ENCODE data around the gene DCTD. TPM values are rescaled to one million over a fixed set of nuclear protein-coding genes. Genes with fewer than 3 reads are reported as not detected.

Gene DCTD
- total and polyA plus RNA-seq, 2 experiments from 2014 or later, result 39.3 to 40.3 TPM

DNA sequence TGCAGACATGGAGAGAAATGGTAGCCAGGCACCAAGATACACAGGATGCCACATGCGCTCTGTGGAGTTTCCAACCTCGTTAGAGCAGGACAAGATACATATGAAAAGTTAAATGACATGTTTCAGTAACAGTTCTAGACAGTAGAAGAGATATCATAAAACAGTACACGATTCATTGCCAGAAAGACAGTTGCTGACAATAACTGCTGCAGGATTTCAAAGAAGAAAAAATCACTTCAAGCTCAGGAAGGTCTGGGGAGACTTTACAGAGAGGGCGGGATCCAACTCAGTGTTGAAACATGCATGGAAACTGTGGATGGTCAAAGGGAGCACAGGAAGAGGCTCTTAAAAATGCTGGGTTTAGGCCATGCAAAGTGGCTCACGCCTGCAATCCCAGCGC, 31.0 kb downstream of the DCTD start (continued):
- TF ChIP-seq, protein P1, sequence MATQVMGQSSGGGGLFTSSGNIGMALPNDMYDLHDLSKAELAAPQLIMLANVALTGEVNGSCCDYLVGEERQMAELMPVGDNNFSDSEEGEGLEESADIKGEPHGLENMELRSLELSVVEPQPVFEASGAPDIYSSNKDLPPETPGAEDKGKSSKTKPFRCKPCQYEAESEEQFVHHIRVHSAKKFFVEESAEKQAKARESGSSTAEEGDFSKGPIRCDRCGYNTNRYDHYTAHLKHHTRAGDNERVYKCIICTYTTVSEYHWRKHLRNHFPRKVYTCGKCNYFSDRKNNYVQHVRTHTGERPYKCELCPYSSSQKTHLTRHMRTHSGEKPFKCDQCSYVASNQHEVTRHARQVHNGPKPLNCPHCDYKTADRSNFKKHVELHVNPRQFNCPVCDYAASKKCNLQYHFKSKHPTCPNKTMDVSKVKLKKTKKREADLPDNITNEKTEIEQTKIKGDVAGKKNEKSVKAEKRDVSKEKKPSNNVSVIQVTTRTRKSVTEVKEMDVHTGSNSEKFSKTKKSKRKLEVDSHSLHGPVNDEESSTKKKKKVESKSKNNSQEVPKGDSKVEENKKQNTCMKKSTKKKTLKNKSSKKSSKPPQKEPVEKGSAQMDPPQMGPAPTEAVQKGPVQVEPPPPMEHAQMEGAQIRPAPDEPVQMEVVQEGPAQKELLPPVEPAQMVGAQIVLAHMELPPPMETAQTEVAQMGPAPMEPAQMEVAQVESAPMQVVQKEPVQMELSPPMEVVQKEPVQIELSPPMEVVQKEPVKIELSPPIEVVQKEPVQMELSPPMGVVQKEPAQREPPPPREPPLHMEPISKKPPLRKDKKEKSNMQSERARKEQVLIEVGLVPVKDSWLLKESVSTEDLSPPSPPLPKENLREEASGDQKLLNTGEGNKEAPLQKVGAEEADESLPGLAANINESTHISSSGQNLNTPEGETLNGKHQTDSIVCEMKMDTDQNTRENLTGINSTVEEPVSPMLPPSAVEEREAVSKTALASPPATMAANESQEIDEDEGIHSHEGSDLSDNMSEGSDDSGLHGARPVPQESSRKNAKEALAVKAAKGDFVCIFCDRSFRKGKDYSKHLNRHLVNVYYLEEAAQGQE (IDR thresholded peaks at IDR 0.05; ENCODE audit: unreplicated experiment), result no peak

DNA sequence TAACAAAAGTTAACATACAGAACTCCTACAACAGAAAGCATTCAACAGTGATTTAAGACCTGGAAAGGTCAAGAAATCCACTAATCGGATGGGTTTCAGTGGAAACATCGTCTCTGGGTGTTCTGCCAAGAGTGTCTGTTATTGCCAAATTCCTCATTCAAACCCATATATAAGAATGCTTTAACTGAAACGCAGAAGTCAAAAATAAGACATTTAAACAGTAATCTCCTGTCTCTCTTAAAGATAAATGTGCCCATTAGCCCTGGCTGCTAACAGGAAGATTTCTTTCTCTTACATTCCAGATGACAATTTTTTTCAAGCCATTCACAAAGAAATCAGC, 31.5 kb downstream of the DCTD start:
- no peak overlapping the region for H3K4me3 ChIP-seq

More for the DNA sequence above, 31.5 kb downstream of the DCTD start:
- no peaks in the 10 kb centered on the region for H3F3A ChIP-seq (replicated peaks; ENCODE audit: low read depth)
- no peak for TF ChIP-seq NANOG (IDR thresholded peaks at IDR 0.05; ENCODE audit: borderline replicate concordance)
- no peak for TF ChIP-seq POLR2AphosphoS5 (IDR thresholded peaks at IDR 0.05; ENCODE audit: low read depth)
- TF ChIP-seq, protein P2, sequence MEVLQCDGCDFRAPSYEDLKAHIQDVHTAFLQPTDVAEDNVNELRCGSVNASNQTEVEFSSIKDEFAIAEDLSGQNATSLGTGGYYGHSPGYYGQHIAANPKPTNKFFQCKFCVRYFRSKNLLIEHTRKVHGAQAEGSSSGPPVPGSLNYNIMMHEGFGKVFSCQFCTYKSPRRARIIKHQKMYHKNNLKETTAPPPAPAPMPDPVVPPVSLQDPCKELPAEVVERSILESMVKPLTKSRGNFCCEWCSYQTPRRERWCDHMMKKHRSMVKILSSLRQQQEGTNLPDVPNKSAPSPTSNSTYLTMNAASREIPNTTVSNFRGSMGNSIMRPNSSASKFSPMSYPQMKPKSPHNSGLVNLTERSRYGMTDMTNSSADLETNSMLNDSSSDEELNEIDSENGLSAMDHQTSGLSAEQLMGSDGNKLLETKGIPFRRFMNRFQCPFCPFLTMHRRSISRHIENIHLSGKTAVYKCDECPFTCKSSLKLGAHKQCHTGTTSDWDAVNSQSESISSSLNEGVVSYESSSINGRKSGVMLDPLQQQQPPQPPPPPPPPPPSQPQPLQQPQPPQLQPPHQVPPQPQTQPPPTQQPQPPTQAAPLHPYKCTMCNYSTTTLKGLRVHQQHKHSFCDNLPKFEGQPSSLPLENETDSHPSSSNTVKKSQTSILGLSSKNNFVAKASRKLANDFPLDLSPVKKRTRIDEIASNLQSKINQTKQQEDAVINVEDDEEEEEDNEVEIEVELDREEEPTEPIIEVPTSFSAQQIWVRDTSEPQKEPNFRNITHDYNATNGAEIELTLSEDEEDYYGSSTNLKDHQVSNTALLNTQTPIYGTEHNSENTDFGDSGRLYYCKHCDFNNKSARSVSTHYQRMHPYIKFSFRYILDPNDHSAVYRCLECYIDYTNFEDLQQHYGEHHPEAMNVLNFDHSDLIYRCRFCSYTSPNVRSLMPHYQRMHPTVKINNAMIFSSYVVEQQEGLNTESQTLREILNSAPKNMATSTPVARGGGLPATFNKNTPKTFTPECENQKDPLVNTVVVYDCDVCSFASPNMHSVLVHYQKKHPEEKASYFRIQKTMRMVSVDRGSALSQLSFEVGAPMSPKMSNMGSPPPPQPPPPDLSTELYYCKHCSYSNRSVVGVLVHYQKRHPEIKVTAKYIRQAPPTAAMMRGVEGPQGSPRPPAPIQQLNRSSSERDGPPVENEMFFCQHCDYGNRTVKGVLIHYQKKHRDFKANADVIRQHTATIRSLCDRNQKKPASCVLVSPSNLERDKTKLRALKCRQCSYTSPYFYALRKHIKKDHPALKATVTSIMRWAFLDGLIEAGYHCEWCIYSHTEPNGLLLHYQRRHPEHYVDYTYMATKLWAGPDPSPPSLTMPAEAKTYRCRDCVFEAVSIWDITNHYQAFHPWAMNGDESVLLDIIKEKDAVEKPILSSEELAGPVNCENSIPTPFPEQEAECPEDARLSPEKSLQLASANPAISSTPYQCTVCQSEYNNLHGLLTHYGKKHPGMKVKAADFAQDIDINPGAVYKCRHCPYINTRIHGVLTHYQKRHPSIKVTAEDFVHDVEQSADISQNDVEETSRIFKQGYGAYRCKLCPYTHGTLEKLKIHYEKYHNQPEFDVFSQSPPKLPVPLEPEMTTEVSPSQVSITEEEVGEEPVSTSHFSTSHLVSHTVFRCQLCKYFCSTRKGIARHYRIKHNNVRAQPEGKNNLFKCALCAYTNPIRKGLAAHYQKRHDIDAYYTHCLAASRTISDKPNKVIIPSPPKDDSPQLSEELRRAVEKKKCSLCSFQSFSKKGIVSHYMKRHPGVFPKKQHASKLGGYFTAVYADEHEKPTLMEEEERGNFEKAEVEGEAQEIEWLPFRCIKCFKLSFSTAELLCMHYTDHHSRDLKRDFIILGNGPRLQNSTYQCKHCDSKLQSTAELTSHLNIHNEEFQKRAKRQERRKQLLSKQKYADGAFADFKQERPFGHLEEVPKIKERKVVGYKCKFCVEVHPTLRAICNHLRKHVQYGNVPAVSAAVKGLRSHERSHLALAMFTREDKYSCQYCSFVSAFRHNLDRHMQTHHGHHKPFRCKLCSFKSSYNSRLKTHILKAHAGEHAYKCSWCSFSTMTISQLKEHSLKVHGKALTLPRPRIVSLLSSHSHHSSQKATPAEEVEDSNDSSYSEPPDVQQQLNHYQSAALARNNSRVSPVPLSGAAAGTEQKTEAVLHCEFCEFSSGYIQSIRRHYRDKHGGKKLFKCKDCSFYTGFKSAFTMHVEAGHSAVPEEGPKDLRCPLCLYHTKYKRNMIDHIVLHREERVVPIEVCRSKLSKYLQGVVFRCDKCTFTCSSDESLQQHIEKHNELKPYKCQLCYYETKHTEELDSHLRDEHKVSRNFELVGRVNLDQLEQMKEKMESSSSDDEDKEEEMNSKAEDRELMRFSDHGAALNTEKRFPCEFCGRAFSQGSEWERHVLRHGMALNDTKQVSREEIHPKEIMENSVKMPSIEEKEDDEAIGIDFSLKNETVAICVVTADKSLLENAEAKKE (CRISPR knock-in tag; IDR thresholded peaks at IDR 0.05), result no peak
- no peak for TF ChIP-seq EZH2 (IDR thresholded peaks at IDR 0.05; ENCODE audit: low read depth, unreplicated experiment)
- TF ChIP-seq CREB1 (CRISPR knock-in tag; IDR thresholded peaks at IDR 0.05; ENCODE audit: low read depth), result no peak
- TF ChIP-seq, protein P1 (IDR thresholded peaks at IDR 0.05; ENCODE audit: unreplicated experiment), result no peak
- no peak for TF ChIP-seq EZH2phosphoT487 (IDR thresholded peaks at IDR 0.05; ENCODE audit: unreplicated experiment)
- no peaks in the 10 kb centered on the region; the same call in 1 of the 2 replicates for H3K36me3 ChIP-seq (ENCODE audit: insufficient read depth)
- ATAC-seq (no peak), DNase-seq (ENCODE audit: low spot score) (no peak)
- Mint-ChIP-seq H3K36me3 (ENCODE audit: low read depth) (peaks cover 77% of the 10 kb centered on the region), H3K4me3 (no peak overlapping the region), H3K4me1 (no peaks in the 10 kb centered on the region; the same call in 2 of the 3 replicates), H3K27me3 (ENCODE audit: insufficient read depth, low read depth, poor library complexity) (no peaks in the 10 kb centered on the region), H3K9me3 (peaks cover 15% of the 10 kb centered on the region), H3K27ac (no peak overlapping the region)
- no peaks in the 10 kb centered on the region; the same call in 1 of the 2 replicates for H3K79me2 ChIP-seq (replicated peaks; ENCODE audit: insufficient read depth)
- H3K27me3 ChIP-seq (ENCODE audit: insufficient read depth), result no peaks in the 10 kb centered on the region
- no peaks in the 10 kb centered on the region for H4K20me1 ChIP-seq (replicated peaks; ENCODE audit: insufficient read depth)
- no peak overlapping the region for H3K4me2 ChIP-seq
- H2AFZ ChIP-seq, result no peak overlapping the region
- H3K9me2 ChIP-seq (ENCODE audit: insufficient read depth), result no peaks in the 10 kb centered on the region
- no peaks in the 10 kb centered on the region for H3K4me1 ChIP-seq (ENCODE audit: insufficient read depth)
- H3K27ac ChIP-seq (ENCODE audit: low read depth), result no peak overlapping the region
